SK-N-SH treated with all-trans-retinoic acid at 6 μM for 48 hours (cell line): ENCODE measurements around the gene NHLRC3.

Source experiments
- CREB5 ChIP-seq: fragments of 250-450 bp; sonication (Bioruptor Pico); IDR thresholded peaks from 2 replicates; pipeline ENCODE4 v1.5.1; 2020; ENCODE audit warnings: low read depth, mild to moderate bottlenecking, moderate library complexity
- ESRRG ChIP-seq: fragments of 250-450 bp; sonication (Bioruptor Pico); IDR thresholded peaks from 2 replicates; pipeline ENCODE4 v1.6.1; 2021; ENCODE audit warnings: mild to moderate bottlenecking
- GLIS3 ChIP-seq: fragments of 250-450 bp; sonication (Bioruptor Pico); IDR thresholded peaks from 2 replicates; pipeline ENCODE4 v1.5.0; 2020; ENCODE audit warnings: mild to moderate bottlenecking, moderate library complexity
- PATZ1 ChIP-seq: fragments of 250-450 bp; sonication (Bioruptor Pico); IDR thresholded peaks from 2 replicates; pipeline ENCODE4 v1.8.0; 2020; ENCODE audit warnings: mild to moderate bottlenecking, moderate library complexity, borderline replicate concordance
- RARB ChIP-seq: fragments of 250-450 bp; sonication (Bioruptor Pico); IDR thresholded peaks from 2 replicates; pipeline ENCODE4 v1.8.0; 2021; ENCODE audit warnings: mild to moderate bottlenecking, moderate library complexity
- ZC3H10 ChIP-seq: fragments of 250-450 bp; sonication (Bioruptor Pico); IDR thresholded peaks from 2 replicates; pipeline ENCODE4 v1.5.1; 2021; ENCODE audit warnings: mild to moderate bottlenecking, moderate library complexity
- ZFP30 ChIP-seq: fragments of 450-650 bp; formaldehyde crosslinking; IDR thresholded peaks from 2 replicates; pipeline ENCODE4 v1.5.0; 2022; ENCODE audit warnings: mild to moderate bottlenecking, moderate library complexity
- ZNF8 ChIP-seq: fragments of 450-650 bp; formaldehyde crosslinking; IDR thresholded peaks from 2 replicates; pipeline ENCODE4 v1.5.0; 2020; ENCODE audit warnings: mild to moderate bottlenecking, moderate library complexity

- TF ChIP-seq ZNF8 (CRISPR knock-in tag): no peak
- TF ChIP-seq ZC3H10: no peak
- TF ChIP-seq RARB (CRISPR knock-in tag): no peak
- no peak for TF ChIP-seq GLIS3 (CRISPR knock-in tag)
- TF ChIP-seq CREB5 (CRISPR knock-in tag): no peak
- TF ChIP-seq ZFP30 (CRISPR knock-in tag): no peak
- no peak for TF ChIP-seq ESRRG (CRISPR knock-in tag)
- TF ChIP-seq PATZ1: no peak
These were observed 34.6 kb downstream of the NHLRC3 start for GRCh38 chr13:39072842-39073241.
